ENCODE measurements around the gene PASK.

PASK gene

DNA sequence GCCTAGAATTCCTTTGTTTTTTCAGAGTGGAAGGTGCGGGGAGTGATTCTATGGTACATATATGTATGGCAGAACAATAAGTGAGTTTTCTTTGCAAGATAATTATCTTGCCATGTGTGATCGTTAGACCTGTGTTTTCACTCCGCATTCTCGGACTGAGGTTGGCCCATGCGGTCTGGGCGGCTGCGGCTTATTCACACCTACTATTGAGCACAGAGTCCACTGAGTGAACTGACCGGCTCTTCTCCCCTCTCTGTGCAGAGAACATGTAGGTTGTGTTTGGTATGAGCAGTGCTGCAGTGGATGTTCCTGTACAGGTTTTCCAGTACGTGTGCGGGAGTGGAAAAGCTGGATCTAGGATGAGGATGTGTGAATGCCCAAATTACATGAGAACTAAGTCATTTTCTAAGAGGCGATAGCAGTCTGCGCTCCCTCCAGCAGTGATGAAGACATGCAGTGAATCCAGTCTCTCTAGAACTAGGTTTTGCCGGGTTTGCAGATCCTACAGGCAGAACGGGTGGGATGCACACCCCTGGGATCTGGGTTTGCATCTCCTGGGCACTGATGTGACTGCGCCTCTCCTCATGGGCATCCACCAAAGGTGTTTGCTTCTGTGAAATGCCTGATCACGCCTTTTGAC lies 74.3 kb downstream of the PASK start:
- DNase-seq: no peak

DNA sequence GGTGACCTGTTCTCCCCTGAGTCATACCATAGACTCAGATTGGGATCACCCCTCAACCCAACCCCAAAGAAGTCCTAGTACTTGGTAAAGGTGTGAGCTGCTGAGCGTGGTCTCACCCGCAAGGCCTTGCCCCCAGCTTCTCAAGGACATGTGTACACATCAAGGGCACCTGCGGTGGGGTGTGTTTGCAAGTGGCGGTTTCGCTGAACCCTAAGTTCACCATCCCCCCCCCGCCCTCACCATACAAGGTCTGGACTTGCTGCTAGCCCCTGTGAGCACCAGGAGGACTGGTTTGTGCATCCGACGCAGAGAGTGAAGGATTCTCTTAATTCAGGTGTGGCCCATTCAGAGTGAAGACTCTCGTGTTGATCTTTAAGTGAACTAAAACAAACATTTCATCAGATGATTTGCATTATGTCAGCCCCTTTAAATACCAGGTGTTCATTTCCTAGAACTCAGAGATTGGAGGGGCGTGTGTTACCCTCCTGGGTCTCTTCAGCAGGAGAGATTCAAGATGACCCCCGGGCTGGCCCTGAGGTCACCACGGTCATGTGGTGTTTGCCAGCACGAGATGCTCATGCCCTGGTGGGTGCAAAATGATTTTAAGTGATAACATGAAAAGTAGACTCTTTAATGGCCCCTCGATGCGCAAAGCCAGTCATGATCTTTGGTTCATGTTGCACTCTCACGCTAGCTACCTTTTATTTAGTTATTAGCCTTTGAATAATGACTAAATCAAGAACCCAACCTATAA lies 75.0 kb downstream of the PASK start:
- no peak for DNase-seq

DNA sequence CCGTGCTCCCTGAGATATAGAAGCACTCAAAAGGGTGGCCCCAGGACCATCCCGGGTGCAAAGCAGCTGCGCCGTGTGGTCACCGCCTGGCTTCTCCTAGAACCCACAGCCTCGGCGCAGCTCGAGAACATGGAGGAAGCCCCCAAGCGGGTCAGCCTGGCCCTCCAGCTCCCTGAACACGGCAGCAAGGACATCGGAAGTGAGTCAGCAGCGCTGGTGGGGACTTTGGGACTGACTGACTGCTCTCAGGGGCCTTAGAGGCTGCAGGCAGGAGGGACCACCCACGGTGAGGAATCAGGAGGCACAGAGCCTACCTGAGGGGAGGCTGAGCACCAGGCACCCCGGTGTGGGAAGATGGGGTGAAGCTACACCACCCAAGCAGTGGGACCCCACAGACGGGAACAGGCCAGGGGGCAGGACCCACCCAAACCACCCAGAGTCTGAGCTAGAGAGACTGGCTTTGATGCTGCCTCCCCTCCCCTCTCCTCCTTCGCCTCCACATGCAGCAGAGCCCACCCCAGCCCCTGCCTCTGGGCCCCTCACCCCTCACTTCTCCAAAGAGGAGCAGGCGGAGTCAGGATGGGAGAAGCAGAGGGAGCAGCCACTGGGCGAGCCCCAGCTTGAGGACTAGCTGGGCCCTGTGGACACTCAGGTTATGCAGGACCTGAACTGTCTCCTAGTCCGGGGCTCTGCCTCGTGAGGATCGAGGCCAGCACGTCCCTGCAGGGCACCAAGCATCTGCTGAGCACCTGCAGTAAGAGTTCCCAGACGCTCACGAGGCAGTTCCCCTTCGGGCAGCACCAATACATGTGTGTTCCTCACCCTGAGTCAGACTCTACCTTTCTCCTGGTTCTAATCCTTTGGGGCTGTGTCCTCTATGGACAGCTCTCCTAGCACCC lies 75.9 kb downstream of the PASK start:
- DNase-seq: no peak

- DNase-seq: no peak
Measured at GRCh38 chr2:241072553-241073165, 76.6 kb downstream of the PASK start.

- DNase-seq: no peak
Measured at GRCh38 chr2:241072151-241072550, 77.1 kb downstream of the PASK start.

DNA sequence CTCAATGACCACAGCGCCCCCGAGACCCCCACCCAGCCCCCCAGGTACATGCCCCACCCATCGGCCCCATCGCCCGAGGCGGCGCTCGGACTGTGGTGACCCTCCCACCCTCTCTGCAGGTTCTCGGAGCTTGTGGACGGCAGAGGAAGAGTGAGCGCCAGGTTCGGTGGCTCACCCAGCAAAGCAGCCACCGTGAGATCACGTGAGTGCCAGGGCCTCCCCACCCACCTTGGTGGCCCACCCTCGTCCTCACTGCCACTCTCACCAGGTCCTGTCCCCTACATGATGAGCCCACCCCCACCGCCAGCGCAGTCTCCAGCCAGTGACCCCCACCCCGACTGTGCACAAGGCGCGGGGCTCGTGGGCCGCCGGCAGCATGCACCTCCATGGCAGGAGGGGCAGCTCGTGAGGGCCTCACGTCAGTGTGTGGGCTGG lies 77.6 kb downstream of the PASK start:
- no peak for DNase-seq

- DNase-seq: no peak
Measured at GRCh38 chr2:241070811-241071676, 78.2 kb downstream of the PASK start.

DNA sequence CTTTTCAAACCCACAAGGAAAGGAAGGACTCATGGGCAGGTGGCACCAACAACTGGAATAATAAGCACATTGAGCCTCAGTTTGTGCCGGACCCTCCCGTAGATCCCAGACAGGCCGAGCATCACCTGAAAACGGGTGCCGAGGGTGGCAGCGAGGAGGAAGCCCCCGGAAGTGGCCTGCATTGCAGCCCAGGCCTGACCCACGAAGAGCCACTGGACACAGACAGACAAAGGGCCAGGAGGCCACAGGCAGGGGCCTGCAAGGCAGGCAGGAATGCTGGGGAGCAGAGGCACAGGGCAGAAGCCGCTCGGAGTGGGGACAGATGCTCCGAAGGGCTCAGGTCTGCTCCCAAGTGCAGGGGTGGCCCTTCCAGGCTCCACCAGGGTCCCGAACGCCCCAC lies 78.9 kb downstream of the PASK start:
- DNase-seq: no peak

DNA sequence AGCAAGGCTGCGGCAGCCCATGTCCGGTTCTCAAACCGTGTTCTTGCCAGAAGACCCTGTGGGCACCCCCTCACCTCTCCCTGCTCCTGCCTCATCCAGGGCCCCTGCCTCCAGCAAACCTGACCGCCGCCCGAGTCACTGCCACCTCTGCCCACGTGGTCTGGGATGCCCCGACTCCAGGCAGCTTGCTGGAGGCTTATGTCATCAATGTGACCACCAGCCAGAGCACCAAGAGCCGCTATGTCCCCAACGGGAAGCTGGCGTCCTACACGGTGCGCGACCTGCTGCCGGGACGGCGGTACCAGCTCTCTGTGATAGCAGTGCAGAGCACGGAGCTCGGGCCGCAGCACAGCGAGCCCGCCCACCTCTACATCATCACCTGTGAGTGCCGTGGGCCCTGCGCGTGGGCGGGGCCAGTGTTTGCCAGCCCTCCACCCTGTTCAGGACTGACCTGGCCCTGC lies 79.4 kb downstream of the PASK start:
- no peak for DNase-seq

DNA sequence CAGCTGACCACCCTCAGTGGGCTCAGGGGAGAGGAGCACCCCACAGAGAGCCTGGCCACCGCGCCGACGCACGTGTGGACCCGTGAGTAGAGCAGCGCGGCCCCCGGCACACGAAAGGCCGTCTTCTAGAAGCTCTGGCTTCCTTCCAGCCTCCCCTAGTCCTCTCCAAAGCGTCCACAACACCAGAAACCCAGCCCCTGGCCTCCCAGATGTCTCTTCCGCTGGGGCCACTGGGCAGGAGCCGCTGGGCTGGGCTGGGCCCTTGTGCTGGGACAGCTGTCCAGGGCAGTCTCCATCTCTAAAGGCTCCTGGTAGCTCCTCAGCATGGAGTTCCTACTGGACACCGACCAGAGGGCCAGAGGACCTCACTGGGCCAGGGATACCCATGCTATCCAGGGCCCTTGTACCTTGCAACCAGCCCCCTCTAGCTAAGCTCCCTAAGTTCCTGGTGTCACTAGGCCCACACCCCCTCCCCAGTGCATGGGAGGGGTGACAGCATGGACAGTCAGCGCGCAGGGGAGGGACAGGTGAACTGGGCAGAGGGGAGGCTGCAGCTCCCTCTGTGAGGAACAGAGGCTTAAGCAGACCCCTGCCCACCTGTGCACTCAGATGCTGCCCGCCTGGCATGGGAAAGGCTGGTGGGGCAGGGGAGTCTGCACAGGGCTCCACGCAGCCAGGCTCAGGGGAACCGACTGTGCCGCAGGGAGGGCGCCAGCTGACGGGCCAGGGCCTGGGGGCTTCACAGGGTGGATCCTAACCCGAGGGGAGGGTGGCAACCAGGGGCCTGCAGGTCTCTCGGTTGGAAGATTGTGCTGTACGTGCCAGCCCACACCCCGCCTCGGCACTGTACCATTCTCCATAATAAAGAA lies 80.1 kb downstream of the PASK start:
- no peak for DNase-seq

- no peak for DNase-seq
Measured at GRCh38 chr2:241068136-241068941, 80.9 kb downstream of the PASK start.

DNA sequence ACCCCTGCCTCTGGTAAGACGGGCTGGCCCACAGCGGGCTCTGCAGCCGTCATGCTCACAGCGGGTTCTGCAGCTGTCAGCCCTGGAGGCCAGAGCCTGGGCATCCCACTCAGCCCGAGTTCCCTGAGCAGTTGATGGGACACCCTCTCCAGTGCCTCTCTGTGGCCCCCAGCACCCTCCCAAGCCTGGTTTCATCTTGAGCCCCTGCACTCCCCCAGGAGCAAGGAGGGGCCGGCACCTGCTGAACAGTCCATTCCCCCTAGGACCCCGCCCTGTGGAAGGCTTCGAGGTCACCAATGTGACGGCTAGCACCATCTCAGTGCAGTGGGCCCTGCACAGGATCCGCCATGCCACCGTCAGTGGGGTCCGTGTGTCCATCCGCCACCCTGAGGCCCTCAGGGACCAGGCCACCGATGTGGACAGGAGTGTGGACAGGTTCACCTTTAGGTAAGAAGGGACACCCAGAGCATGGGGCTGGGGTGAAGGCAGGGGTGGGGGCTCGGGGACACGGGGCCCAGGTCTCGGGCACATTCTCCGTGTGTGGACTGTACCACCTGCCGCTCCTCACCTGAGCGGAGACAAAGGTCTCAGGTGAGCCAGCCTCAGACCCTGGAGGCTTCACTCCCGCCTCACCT lies 81.7 kb downstream of the PASK start:
- DNase-seq: no peak

DNA sequence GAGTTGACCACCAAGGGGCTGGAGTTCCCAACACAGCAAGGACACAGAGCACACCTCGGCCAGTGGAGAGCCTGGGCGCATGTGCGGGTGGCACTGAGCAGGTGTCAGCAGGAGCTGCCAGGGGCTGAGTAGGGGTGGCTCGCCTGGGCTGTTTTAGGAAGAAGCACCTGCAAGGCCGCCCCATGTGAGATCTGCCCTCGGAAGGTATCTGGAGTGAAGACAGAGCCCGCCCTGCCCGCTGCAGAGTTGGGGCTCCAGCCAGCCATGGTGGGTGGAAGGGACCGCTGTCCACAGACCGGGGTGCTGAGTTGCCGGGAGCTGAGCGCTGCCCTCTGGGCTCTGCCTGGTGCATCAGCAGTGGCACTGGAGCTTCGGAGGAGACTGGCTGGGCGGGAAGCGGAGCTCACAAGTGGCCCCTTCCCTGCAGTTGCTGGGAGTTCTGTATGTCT lies 82.4 kb downstream of the PASK start:
- DNase-seq: no peak

DNA sequence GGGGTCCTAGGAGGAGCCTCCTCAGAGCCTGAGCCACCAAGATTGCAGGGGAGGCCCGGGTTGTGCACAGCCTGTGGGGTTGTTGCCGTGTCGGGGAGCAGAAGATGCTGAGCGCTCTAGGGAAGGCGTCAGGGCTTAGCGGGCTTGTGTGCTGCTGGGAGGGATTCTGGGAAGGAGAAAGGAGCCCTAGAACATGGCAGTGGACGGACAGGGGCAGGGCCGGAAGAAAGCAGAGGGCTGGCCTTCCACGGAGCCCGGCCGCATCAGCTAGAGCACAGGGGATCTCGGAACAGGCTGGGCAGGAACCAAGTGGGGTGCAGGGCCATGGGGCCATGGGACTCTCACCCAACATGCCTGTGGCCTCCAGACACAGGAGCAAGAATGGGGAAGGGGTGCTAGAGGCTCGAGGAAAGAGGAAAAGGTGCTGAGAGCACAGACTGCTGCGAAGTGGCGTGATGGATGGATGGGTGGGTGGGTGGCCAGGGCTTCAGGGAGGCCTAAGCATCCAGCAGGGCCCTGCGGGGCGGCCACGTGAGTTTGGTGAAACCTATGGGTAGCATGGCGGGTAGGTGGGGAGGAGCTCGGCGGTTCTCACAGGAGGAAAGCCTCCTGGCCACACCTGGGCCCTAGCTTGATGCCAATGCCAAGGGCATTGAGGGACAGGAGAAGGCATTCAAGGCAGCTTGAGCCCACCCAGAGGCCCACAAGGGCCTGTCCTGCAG lies 82.9 kb downstream of the PASK start:
- no peak for DNase-seq

GRCh38 chr2:241065355-241065803 lies 83.9 kb downstream of the PASK start:
- no peak for DNase-seq

DNA sequence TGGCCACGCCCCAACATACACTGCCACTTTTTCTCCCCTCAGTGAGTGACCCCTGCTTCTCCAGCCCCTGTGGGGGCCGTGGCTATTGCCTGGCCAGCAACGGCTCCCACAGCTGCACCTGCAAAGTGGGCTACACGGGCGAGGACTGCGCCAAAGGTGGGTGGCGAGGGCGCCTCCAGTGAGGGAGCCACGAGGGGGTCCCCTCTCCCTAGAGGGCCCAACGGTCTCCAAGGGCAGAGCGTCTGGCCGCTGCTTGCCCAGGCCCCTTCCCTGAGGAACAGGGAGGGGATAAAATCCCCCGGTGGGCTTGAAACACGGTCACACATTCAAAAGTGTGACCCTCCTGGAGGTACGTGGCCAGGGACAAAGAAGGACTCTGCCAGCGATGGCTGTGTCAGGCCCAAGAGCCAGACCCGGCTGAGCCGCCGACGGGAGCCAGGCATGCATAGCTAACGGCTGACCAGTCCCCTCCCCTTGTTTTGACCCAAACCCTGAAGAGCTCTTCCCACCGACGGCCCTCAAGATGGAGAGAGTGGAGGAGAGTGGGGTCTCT lies 84.4 kb downstream of the PASK start:
- DNase-seq: no peak

- peak; percentile 66 for DNase-seq
Measured at GRCh38 chr2:241064008-241064801, 85.1 kb downstream of the PASK start.

DNA sequence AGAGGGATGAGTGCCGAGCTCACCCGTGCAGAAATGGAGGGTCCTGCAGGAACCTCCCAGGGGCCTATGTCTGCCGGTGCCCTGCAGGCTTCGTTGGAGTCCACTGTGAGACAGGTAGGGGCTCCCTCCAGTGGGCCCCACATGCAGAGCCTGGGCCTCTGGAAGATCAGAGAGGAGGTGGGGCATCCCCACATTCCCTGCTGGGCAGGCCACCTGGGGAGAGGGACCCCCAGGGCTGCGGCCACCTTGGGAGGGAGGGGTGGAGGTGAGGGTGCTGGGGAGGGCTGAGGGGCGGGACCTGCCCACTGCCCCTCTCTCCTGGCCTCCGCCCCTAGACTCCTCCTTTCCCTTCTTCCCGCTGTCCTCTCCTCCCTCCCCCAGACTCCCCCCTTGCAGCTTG lies 85.7 kb downstream of the PASK start:
- no peak for DNase-seq

Measured in CD4-positive, alpha-beta T cell treated with Interleukin-21 for 1 hour (primary cell).